GM19025 (cell line): ENCODE data around the gene PAF1.
"Not testable (repeated sequence)": the region's sequence is repeated elsewhere in the genome, so short reads cannot be mapped to it uniquely, and the experiment has no call there.

Source experiments
- ATAC-seq: cut with Tn5 transposase; IDR thresholded peaks from one replicate; pipeline ENCODE4 v1.9.1; 2021; ENCODE audit warnings: mild to moderate bottlenecking, low read depth, moderate library complexity; ENCODE audit not compliant: unreplicated experiment

The PAF1 gene

DNA sequence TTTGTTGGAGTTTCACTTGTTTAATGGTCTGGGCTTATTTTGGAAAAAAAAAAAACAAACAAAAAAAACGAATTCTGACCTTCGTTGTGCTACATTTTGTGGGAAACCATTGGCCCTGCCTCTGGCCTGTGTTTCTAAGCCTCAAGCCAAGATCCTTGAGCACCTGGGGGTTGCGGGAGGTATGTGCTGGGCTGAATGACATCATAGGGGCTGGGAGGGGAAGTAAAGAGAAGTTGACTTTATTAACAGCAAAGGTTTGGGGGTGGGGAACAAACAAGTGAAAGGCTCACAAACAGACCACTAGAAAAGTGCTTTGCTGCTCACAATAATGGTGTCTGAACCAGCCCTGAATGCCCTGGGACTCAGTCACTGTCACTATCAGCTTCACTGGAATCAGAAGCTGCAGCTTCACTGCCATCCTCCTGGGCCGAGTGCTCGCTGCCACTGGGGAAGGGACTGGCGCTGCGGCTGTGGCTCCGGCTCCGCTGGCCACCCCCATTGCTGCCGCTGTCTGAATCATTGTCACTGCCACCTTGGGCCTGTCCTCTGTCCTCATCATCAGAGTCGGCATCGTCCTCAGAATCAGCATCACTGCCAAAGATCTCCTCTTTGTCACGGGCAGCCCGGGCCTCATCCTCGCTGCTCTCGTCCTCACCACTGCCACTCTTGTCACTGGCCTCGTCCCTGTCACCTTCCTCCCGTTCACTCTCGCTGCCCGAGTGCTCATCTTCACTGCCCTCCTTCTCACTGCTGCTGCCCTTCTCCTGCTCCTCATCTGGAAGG lies 5.1 kb downstream of the PAF1 start:
- ATAC-seq = no peak

DNA sequence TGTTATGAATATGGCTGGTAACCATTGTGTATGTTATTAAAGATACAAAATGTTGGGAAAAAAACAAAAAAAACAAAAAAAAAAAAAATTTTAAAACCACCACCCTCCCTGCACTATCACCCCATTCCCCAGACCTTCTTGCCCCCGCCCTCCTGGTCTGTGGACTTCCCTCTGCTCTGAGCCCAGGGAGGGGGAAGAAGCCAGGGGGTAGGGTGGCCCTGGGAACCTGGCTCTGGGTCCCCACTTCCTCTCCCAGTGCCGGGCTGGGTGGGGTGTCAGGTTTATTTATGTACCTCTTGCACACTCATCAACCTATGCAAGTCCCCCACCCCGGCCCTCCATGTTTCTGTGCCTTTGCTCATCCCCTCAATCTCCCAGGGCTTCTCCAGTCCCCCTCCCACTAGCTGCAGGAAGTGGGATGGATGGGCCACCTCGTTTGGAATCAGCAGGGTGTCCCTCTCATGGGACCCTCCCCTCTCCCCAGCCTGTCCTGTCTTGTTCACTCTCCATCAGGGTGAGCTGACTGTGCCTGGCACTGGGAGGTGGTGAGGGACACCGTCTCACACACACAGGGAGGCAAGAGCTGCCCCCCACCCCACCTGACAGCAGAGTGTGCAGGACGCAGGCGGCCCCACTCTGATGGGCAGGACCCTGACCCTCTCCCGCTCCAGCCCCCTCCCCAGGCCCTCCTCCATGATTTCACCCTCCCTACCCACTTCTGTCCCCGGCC lies 5.9 kb downstream of the PAF1 start:
- no peak for ATAC-seq

DNA sequence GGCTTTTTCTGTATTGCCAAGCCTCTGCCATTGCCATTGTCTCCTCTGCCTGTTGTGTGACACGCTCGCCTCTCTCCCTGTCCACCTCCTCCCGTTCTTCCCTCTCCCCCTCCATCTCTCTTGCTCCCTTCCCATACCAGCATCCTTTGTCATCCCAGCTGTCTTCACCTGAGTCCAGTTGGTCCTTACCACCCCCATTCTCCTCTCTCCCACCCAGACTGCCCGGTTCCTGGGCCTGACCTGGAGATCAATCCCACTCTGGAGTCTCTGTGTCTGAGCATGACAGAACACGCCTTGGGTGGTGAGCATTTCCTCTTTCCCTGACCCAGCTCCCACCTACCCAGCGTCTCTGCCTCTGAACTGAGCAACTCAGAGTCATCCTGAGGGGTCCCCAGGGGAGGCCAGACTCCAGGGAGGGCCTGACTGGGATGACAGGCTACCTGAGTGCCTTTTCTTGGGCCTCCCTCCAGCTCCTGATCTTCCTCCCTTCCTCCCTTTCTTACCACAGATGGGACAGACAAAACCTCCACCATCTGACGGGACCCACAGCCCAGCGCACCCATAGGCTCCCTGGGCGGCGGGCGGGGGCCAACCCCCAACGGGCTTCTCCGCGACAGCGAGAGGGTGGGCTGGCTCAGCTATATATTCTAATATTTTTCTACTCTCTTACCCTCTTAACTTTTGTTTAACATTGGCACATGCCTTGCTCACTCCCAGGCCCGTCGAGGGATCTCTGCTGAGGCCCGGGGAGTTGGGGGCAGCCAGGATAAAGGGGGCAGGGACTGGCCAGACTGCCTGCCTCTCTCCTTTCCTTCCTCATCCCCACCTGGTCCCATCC lies 7.7 kb downstream of the PAF1 start:
- no peak for ATAC-seq

GRCh38 chr19:39381910-39382611 lies 8.8 kb downstream of the PAF1 start:
- ATAC-seq = no peak

DNA sequence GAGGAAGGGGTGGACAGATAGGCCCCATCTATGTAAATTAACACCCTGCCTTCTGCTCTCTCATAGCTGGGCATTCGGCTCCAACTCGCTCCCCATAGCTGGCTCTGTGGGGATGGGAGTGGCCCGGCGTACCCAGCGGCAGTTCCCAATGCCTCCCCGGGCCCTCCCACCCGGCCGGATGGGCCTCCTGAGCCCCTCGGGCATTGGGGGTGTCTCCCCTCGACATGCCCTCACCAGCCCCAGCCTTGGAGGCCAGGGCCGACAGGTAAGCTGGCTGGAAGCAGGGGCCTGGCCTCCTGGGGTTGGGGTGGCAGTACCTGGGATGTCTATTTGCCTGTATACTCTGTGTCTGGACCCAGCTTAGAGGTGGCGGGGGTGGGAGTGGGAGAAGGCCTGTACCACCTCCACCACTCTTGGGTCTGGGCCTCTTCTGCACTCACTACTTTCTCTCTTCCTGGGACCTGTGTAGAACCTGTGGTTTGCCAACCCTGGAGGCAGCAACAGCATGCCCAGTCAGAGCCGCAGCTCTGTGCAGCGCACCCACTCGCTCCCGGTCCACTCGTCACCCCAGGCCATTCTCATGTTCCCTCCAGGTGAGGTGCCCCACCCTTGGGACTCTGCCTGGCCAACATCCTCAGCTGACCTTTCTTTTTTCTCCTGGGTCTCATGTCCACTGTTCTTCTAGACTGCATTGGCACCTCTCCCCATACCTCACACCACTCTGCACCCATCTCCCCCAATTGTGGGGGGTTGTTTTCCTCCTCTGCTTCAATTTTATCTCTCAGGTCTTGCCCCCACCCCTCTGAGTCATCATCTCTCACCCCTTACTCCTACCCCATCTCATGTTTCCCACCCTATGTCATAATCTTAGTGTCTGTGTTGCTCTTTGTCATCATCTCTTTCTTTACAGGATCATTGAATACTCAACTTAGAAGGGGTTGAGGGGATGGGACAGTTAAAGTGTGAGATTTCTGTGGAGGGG lies 10.1 kb downstream of the PAF1 start:
- ATAC-seq = no peak

GRCh38 chr19:39379865-39380396 lies 11.0 kb downstream of the PAF1 start:
- ATAC-seq = no peak

GRCh38 chr19:39379366-39379765 lies 11.5 kb downstream of the PAF1 start:
- not testable (repeated sequence) for ATAC-seq

- no peak for ATAC-seq
These were observed 13.2 kb downstream of the PAF1 start for GRCh38 chr19:39377373-39378362.

DNA sequence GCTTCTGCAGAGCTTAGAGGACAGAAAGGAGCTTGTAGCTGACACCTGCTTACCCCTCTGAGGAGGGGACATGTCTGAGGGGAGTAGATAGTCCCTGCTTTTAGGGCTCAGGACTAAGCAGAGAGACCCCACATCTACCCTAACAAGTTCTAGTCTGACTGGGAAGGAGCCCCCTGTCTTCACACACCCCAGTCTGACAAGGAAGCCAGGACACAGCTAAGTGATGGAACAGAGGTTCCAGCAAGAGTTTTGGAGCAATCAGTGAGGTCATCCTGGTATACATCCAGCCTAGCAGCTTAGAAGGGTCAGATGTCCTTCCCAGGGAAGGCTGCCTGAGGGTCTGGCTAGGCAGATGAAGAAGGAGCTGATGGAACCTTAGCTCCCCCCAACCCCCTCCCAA lies 15.0 kb downstream of the PAF1 start:
- no peak for ATAC-seq

- no peak for ATAC-seq
These were observed 18.0 kb downstream of the PAF1 start for GRCh38 chr19:39372941-39373340.

- ATAC-seq = no peak
These were observed 18.7 kb downstream of the PAF1 start for GRCh38 chr19:39372047-39372802.

DNA sequence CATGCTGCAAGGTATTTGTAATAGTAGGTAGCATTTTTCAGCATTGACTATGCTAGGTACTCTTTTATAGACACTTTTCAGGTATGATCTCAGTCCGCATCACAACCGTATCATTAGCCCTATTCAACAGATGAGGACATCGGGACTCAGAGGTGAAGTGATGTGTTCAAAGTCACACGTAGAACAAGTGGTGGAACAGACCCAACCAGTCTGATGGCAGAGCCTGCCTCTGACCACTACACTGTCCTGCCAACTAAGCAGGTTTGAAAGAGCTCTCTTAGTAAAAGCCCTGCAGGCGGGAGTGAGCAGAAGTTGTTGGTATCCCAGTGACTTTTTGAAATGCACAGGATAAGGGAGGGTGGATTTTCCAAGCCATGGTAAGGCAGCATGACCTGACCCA lies 20.2 kb downstream of the PAF1 start:
- ATAC-seq = no peak

- ATAC-seq = no peak
These were observed 21.7 kb downstream of the PAF1 start for GRCh38 chr19:39369200-39369599.

- ATAC-seq = no peak
These were observed 25.4 kb downstream of the PAF1 start for GRCh38 chr19:39365531-39365930.

DNA sequence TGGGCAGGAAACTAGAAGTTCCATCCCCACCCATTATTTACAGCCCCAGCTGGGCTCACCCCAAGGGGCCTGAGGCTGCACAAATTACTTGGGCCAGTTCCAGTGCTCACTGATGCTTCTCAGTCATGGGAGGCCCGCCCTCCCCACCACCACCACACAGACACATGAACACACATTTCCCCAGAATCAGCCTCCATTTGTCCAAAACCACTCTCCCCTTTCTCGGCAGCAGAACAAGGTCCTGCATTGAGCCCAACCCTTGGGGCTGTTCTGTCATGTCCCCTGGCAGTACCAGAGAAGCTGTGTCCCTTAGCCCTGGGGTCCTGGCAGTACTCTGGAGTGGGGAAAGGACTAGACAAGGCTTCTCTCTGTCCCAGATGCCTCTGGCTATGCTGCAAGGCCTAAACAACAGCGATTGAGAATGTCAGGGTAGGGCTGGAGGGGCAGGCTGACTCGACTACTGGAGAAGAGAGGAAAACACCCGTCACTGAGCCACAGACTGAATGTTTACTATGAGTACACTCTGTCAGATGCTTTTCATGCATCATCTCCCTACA lies 26.9 kb downstream of the PAF1 start:
- ATAC-seq = no peak

- ATAC-seq = no peak
These were observed 27.9 kb downstream of the PAF1 start for GRCh38 chr19:39362682-39363657.
